GM12878 (cell line): ENCODE results near the gene BEST2. TPM values are rescaled to one million over a fixed set of nuclear protein-coding genes. Genes with fewer than 3 reads are reported as not detected.
A peak's percentile ranks its signal among the peaks of the same experiment; 100 is the strongest.

Source experiments
- BHLHE40 ChIP-seq, 2 experiments: fragments of 450-650 bp in 1 of 2; IDR thresholded peaks; 2 replicates each; pipeline ENCODE4 v1.6.1; 2011 to 2017; ENCODE audit warnings: low read depth in 2 of 2, borderline replicate concordance in 1 of 2, improper control_type of control experiment in 1 of 2, low read length in 1 of 2, mild to moderate bottlenecking in 1 of 2
- CBX5 ChIP-seq: sonication (generic); IDR thresholded peaks from 2 replicates; pipeline ENCODE4 v1.6.1; 2016; ENCODE audit warnings: low read depth, moderate library complexity, mild to moderate bottlenecking, inconsistent platforms
- CEBPB ChIP-seq, 2 experiments: fragments of 150-350 bp in 1 of 2; IDR thresholded peaks; 2 replicates each; pipeline ENCODE4 v1.6.1; 2012 to 2014; ENCODE audit warnings: low read depth in 2 of 2, low read length in 2 of 2, borderline replicate concordance in 1 of 2, inconsistent platforms in 1 of 2
- GATAD2B ChIP-seq: fragments of 450-650 bp; conservative IDR thresholded peaks from 2 replicates; pipeline ENCODE4 v1.6.1; 2017; ENCODE audit warnings: low read depth, mild to moderate bottlenecking, moderate library complexity
- HCFC1 ChIP-seq: fragments of 150-350 bp; IDR thresholded peaks from 2 replicates; pipeline ENCODE4 v1.6.1; 2014; ENCODE audit warnings: low read length
- KAT2A ChIP-seq: conservative IDR thresholded peaks from 2 replicates; pipeline ENCODE4 v1.6.1; 2011; ENCODE audit warnings: low read depth, low read length; ENCODE audit not compliant: control insufficient read depth
- KLF5 ChIP-seq: fragments of 450-650 bp; IDR thresholded peaks from 2 replicates; pipeline ENCODE4 v1.6.1; 2014; ENCODE audit warnings: mild to moderate bottlenecking; ENCODE audit not compliant: partially characterized antibody
- NBN ChIP-seq: fragments of 450-650 bp; IDR thresholded peaks from 2 replicates; pipeline ENCODE4 v1.6.1; 2016
- NFIC ChIP-seq: IDR thresholded peaks from 2 replicates; pipeline ENCODE4 v1.6.1; 2012; ENCODE audit warnings: low read depth, mild to moderate bottlenecking, inconsistent platforms, low read length, moderate library complexity
- NFYB ChIP-seq: IDR thresholded peaks from 2 replicates; pipeline ENCODE4 v1.6.1; 2011; ENCODE audit warnings: low read depth, mild to moderate bottlenecking, low read length, improper control_type of control experiment, moderate library complexity; ENCODE audit not compliant: insufficient read depth
- NR2C1 ChIP-seq: fragments of 450-650 bp; IDR thresholded peaks from 2 replicates; pipeline ENCODE4 v1.6.1; 2017; ENCODE audit warnings: antibody characterized with exemption, mild to moderate bottlenecking, moderate library complexity
- RB1 ChIP-seq: fragments of 450-650 bp; formaldehyde crosslinking; IDR thresholded peaks from 2 replicates; pipeline ENCODE4 v1.6.1; 2017; ENCODE audit warnings: mild to moderate bottlenecking, borderline replicate concordance
- RELA ChIP-seq: fragments of 450-650 bp; IDR thresholded peaks from 2 replicates; pipeline ENCODE4 v1.8.0; 2014; ENCODE audit warnings: borderline replicate concordance; ENCODE audit not compliant: partially characterized antibody
- SMARCA5 ChIP-seq: fragments of 450-650 bp; IDR thresholded peaks from 2 replicates; pipeline ENCODE4 v1.6.1; 2017; ENCODE audit warnings: mild to moderate bottlenecking
- SMC3 ChIP-seq: IDR thresholded peaks from 2 replicates; pipeline ENCODE4 v1.6.1; 2011; ENCODE audit warnings: low read length, improper control_type of control experiment, borderline replicate concordance
- SPI1 ChIP-seq: IDR thresholded peaks from 2 replicates; pipeline ENCODE4 v1.6.1; 2011; ENCODE audit warnings: low read depth, mild to moderate bottlenecking, low read length, moderate library complexity, borderline replicate concordance; ENCODE audit not compliant: insufficient read depth
- SUPT20H ChIP-seq: IDR thresholded peaks from 2 replicates; pipeline ENCODE4 v1.6.1; 2011; ENCODE audit warnings: low read depth, mild to moderate bottlenecking, low read length, moderate library complexity, borderline replicate concordance; ENCODE audit not compliant: control insufficient read depth
- SUZ12 ChIP-seq: fragments of 200-600 bp; sonication (generic); IDR thresholded peaks from one replicate; pipeline ENCODE4 v1.6.1; 2018; ENCODE audit warnings: antibody characterized with exemption, mild to moderate bottlenecking; ENCODE audit not compliant: unreplicated experiment
- ZBTB4 ChIP-seq: fragments of 450-650 bp; formaldehyde crosslinking; IDR thresholded peaks from 2 replicates; pipeline ENCODE4 v1.4.0; 2022; ENCODE audit warnings: mild to moderate bottlenecking, moderate library complexity
- ZNF217 ChIP-seq: fragments of 450-650 bp; IDR thresholded peaks from 2 replicates; pipeline ENCODE4 v1.6.1; 2017; ENCODE audit warnings: antibody characterized with exemption, mild to moderate bottlenecking
- ZNF24 ChIP-seq: fragments of 450-650 bp; IDR thresholded peaks from 2 replicates; pipeline ENCODE4 v1.6.1; 2017; ENCODE audit warnings: antibody characterized with exemption, mild to moderate bottlenecking
- polyA plus RNA-seq, 11 experiments: library from polyadenylated mRNA; depleted of rRNA in 4 of 11; unstranded in 6 of 11; stranded (reverse) in 5 of 11; fragments of >200 nt; fragmentation: Nextera tagmentation in 4 of 11; fragmentation: Illumina TruSeq in 1 of 11; extraction: Ambion mirVana in 4 of 11; extraction: Trizol in 1 of 11; gene quantifications; 1 replicate in 1 of 11; 2 replicates in 10 of 11; pipeline versions ENCODE4 v1.2.1 to v1.2.3, GENCODE V29; 2011 to 2016; ENCODE audit warnings: inconsistent platforms in 2 of 11, missing spikeins in 2 of 11, low read depth in 1 of 11
- total RNA-seq, 4 experiments: library from RNA; depleted of rRNA in 3 of 4; stranded (reverse); fragments of >200 nt in 3 of 4; fragmentation: Illumina TruSeq in 1 of 4; extraction: Trizol in 1 of 4; gene quantifications; 2 replicates each; pipeline versions ENCODE4 v1.2.1 to v1.2.3, GENCODE V29; 2013 to 2021
- TF ChIP-seq, protein P1 (sequence below), 3 experiments: IDR thresholded peaks in 2 of 3; conservative IDR thresholded peaks in 1 of 3; 2 replicates each; pipeline ENCODE4 v1.5.1; 2011; ENCODE audit warnings: low read depth in 3 of 3, low read length in 3 of 3, mild to moderate bottlenecking in 3 of 3, control low read depth in 2 of 3, moderate library complexity in 2 of 3, inconsistent platforms in 1 of 3, mixed read lengths in 1 of 3; ENCODE audit not compliant: control insufficient read depth in 2 of 3, insufficient read depth in 1 of 3; ENCODE audit errors: extremely low read depth in 1 of 3

The BEST2 gene
- total and polyA plus RNA-seq, 10 of the 15 experiments (the other 5 are each of a cell fraction or from before 2014, with no cell fraction given), result not detected

DNA sequence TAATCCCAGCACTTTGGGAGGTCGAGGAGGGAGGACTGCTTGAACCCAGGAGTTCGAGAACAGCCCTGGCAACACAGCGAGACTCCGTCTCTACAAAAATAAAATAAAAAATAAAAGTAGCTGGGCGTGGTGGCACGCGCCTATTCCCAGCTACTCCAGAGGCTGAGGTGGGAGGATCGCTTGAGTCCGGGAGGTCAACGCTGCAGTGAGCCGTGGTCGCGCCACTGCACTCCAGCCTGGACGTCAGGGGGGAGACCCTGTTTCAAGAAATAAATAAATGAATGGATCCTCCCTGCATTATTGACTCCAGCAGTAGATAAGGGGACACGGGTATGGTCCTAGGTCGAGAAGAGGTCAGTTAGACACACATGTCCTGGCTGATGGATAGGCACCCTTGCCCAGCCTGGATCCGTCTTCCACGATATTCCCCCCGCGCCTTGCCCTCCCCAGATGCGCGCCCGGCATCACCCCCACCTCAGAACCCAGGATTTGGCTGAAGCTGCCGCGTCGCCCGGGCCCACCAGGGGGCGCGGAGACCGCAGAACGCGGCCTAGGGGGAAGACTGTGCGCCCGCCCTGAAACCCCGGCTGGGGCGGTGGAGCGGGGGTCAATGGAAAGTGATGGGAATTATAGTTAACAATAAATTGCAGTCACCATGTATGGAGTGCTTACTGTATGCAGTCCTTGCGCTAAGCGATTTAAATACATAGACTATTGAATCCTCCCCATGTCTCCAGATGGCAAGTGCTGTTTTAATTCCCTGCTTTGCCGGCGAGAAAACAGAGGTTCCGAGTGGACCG lies 25.8 kb downstream of the BEST2 start (continued):
- TF ChIP-seq RB1 (peak; percentile 76; the same call in 1 of the 2 replicates), GATAD2B (peak; percentile 35; the same call in 1 of the 2 replicates), SMARCA5 (peak; percentile 96), KAT2A (no peak), SUPT20H (no peak), SUZ12 (no peak), NBN (peak; percentile 7; the same call in 1 of the 2 replicates), CEBPB (IDR thresholded peaks at IDR 0.05; ENCODE audit: borderline replicate concordance in 1 of 2, low read depth in 2 of 2, low read length in 2 of 2) (no peak), NFIC (no peak), ZBTB4 (CRISPR knock-in tag) (no peak), SMC3 (peak; percentile 91), NFYB (no peak), HCFC1 (no peak), NR2C1 (peak; percentile 53), RELA (peak; percentile 65), CBX5 (no peak), SPI1 (no peak), KLF5 (peak; percentile 64), ZNF24 (no peak), BHLHE40 (IDR thresholded peaks at IDR 0.05; ENCODE audit: borderline replicate concordance in 1 of 2, low read depth in 2 of 2, low read length in 1 of 2) (peak; percentile 42 to 47; a peak in 2 of 4 replicates), ZNF217 (0 out of 2 replicates have a peak, but pooled peaks have one; percentile 15)
- TF ChIP-seq, protein P1, sequence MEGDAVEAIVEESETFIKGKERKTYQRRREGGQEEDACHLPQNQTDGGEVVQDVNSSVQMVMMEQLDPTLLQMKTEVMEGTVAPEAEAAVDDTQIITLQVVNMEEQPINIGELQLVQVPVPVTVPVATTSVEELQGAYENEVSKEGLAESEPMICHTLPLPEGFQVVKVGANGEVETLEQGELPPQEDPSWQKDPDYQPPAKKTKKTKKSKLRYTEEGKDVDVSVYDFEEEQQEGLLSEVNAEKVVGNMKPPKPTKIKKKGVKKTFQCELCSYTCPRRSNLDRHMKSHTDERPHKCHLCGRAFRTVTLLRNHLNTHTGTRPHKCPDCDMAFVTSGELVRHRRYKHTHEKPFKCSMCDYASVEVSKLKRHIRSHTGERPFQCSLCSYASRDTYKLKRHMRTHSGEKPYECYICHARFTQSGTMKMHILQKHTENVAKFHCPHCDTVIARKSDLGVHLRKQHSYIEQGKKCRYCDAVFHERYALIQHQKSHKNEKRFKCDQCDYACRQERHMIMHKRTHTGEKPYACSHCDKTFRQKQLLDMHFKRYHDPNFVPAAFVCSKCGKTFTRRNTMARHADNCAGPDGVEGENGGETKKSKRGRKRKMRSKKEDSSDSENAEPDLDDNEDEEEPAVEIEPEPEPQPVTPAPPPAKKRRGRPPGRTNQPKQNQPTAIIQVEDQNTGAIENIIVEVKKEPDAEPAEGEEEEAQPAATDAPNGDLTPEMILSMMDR (IDR thresholded peaks at IDR 0.05 in 2 of 3, conservative IDR thresholded peaks at IDR 0.05 in 1 of 3; ENCODE audit: control insufficient read depth in 2 of 3, extremely low read depth in 1 of 3, insufficient read depth in 1 of 3, low read depth in 3 of 3, low read length in 3 of 3), result peak; percentile 90 to 98 (median 95)
